Measurements from ENCODE around the gene ORAI1.
A peak's percentile ranks its signal among the peaks of the same experiment; 100 is the strongest.
"Not testable (repeated sequence)": the region's sequence is repeated elsewhere in the genome, so short reads cannot be mapped to it uniquely, and the experiment has no call there.

ORAI1 gene

GRCh38 chr12:121663610-121663929, 37.2 kb downstream of the ORAI1 start:
- H3K27me3 ChIP-seq (ENCODE audit: control insufficient read depth, insufficient read depth, low read length), result no peaks in the 10 kb centered on the region
- no peak overlapping the region for H2AFZ ChIP-seq
- H3K4me3 ChIP-seq (ENCODE audit: low read depth, low read length), result no peak overlapping the region
- H3K36me3 ChIP-seq (ENCODE audit: control insufficient read depth, insufficient read depth, low read length), result no peaks in the 10 kb centered on the region
- H3K4me2 ChIP-seq (ENCODE audit: low read length), result no peak overlapping the region
- no peak overlapping the region for H3K9ac ChIP-seq
- no peak for TF ChIP-seq CTCF (IDR thresholded peaks at IDR 0.05)
- H3K79me2 ChIP-seq, result no peaks in the 10 kb centered on the region
- H3K27ac ChIP-seq, result no peak overlapping the region
- no peaks in the 10 kb centered on the region for H3K9me3 ChIP-seq (ENCODE audit: control insufficient read depth, low read length)
- H3K4me1 ChIP-seq, result no peaks in the 10 kb centered on the region

GRCh38 chr12:121666829-121667228, 40.5 kb downstream of the ORAI1 start:
- not testable (repeated sequence) for H3K36me3 ChIP-seq (ENCODE audit: control insufficient read depth, insufficient read depth, low read length); H3K27me3 ChIP-seq (ENCODE audit: control insufficient read depth, insufficient read depth, low read length); H3K9ac ChIP-seq; H3K4me3 ChIP-seq (ENCODE audit: low read depth, low read length); H3K4me1 ChIP-seq; H2AFZ ChIP-seq; H3K4me2 ChIP-seq (ENCODE audit: low read length); H3K9me3 ChIP-seq (ENCODE audit: control insufficient read depth, low read length); H3K79me2 ChIP-seq; H3K27ac ChIP-seq

GRCh38 chr12:121668750-121669520, 42.6 kb downstream of the ORAI1 start:
- H2AFZ ChIP-seq, result no peak overlapping the region
- no peak overlapping the region for H3K9ac ChIP-seq
- no peaks in the 10 kb centered on the region for H3K36me3 ChIP-seq (ENCODE audit: control insufficient read depth, insufficient read depth, low read length)
- no peak overlapping the region for H3K4me3 ChIP-seq (ENCODE audit: low read depth, low read length)
- H3K4me1 ChIP-seq, result no peaks in the 10 kb centered on the region
- no peaks in the 10 kb centered on the region for H3K9me3 ChIP-seq (ENCODE audit: control insufficient read depth, low read length)
- peak; percentile 67 for TF ChIP-seq CTCF (IDR thresholded peaks at IDR 0.05)
- H3K79me2 ChIP-seq, result no peaks in the 10 kb centered on the region
- H3K4me2 ChIP-seq (ENCODE audit: low read length), result no peak overlapping the region
- no peaks in the 10 kb centered on the region for H3K27me3 ChIP-seq (ENCODE audit: control insufficient read depth, insufficient read depth, low read length)
- H3K27ac ChIP-seq, result no peak overlapping the region

- no peak for TF ChIP-seq CTCF (IDR thresholded peaks at IDR 0.05)
- no peaks in the 10 kb centered on the region for H3K79me2 ChIP-seq
- H3K9me3 ChIP-seq (ENCODE audit: control insufficient read depth, low read length), result no peaks in the 10 kb centered on the region
- no peaks in the 10 kb centered on the region for H3K27me3 ChIP-seq (ENCODE audit: control insufficient read depth, insufficient read depth, low read length)
- no peak within 1 kb of the TSS for H3K9ac ChIP-seq
- H3K4me3 ChIP-seq (ENCODE audit: low read depth, low read length), result no peak within 1 kb of the TSS
- no peaks in the 10 kb centered on the region for H3K4me1 ChIP-seq
- H3K4me2 ChIP-seq (ENCODE audit: low read length), result no peak within 1 kb of the TSS
- H2AFZ ChIP-seq, result no peak within 1 kb of the TSS
- no peak within 1 kb of the TSS for H3K27ac ChIP-seq
- no peaks in the 10 kb centered on the region for H3K36me3 ChIP-seq (ENCODE audit: control insufficient read depth, insufficient read depth, low read length)
These were observed 43.2 kb downstream of the ORAI1 start, which contains the start of gene MORN3 for GRCh38 chr12:121669521-121669900. Gene MORN3, minus strand, starts transcription at chr12:121669654. Its CDS starts 171 bp downstream, at chr12:121669483.

- peak overlapping the region; percentile 71 for H3K4me3 ChIP-seq (ENCODE audit: low read depth, low read length)
These were observed 46.7 kb downstream of the ORAI1 start for GRCh38 chr12:121673013-121673511.

More at GRCh38 chr12:121673013-121673511, 46.7 kb downstream of the ORAI1 start:
- H3K9me3 ChIP-seq (ENCODE audit: control insufficient read depth, low read length), result no peaks in the 10 kb centered on the region
- H3K36me3 ChIP-seq (ENCODE audit: control insufficient read depth, insufficient read depth, low read length), result no peaks in the 10 kb centered on the region
- H3K27me3 ChIP-seq (ENCODE audit: control insufficient read depth, insufficient read depth, low read length), result no peaks in the 10 kb centered on the region
- peak overlapping the region; percentile 74 for H2AFZ ChIP-seq
- TF ChIP-seq CTCF (IDR thresholded peaks at IDR 0.05), result no peak
- no peaks in the 10 kb centered on the region for H3K4me1 ChIP-seq
- no peak overlapping the region for H3K9ac ChIP-seq
- H3K27ac ChIP-seq, result peak overlapping the region; percentile 60
- H3K79me2 ChIP-seq, result no peaks in the 10 kb centered on the region
- H3K4me2 ChIP-seq (ENCODE audit: low read length), result peak overlapping the region; percentile 85

Data from parathyroid adenoma (tissue), 2 donors.